ENCODE measurements around the gene ZNF181. TPM values are rescaled to one million over a fixed set of nuclear protein-coding genes. Genes with fewer than 3 reads are reported as not detected.

ZNF181 gene
- total RNA-seq, 1 experiment from 2014 or later = 11.5 TPM

DNA sequence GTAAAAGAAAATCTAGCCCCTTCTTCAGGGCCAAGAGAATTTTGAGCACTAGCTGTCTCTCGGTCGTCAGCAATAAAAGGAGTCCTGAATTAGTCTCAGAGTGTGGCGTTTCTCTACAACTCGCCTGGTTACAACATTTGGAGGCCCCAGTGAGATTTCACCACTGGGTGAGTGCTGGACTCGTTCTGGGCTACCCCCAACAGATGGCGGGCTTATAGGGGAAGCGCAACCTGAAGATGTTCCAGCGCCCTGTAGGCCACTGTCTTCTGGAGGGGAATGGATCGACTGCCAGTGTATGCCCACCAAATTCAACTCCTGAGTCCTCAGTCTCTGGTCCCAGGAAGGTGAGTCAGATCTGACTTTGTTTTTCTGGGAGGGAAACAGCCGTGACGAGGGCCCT, 11.7 kb upstream of the ZNF181 start:
- intact Hi-C loops (cut with micrococcal nuclease; ENCODE audit: unreplicated experiment) (no loop called here), in situ Hi-C loops (cut with HindIII; ENCODE audit: low pct_unique_long_range_greater_than_20kb, low sequenced_read_pairs) (no loop called here)
- no peaks in the 10 kb centered on the region for H3K4me1 ChIP-seq (ENCODE audit: control insufficient read depth, insufficient read depth, low read length)
- ChIA-PET POLR2A (no interaction called here), CTCF (no interaction called here)
- no peak overlapping the region for H3K4me3 ChIP-seq (ENCODE audit: low read depth in 2 of 2, low read length in 2 of 2)
- no peak for TF ChIP-seq TCF7L2 (IDR thresholded peaks at IDR 0.05; ENCODE audit: low read depth, low read length)
- TF ChIP-seq, protein P1, sequence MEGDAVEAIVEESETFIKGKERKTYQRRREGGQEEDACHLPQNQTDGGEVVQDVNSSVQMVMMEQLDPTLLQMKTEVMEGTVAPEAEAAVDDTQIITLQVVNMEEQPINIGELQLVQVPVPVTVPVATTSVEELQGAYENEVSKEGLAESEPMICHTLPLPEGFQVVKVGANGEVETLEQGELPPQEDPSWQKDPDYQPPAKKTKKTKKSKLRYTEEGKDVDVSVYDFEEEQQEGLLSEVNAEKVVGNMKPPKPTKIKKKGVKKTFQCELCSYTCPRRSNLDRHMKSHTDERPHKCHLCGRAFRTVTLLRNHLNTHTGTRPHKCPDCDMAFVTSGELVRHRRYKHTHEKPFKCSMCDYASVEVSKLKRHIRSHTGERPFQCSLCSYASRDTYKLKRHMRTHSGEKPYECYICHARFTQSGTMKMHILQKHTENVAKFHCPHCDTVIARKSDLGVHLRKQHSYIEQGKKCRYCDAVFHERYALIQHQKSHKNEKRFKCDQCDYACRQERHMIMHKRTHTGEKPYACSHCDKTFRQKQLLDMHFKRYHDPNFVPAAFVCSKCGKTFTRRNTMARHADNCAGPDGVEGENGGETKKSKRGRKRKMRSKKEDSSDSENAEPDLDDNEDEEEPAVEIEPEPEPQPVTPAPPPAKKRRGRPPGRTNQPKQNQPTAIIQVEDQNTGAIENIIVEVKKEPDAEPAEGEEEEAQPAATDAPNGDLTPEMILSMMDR (IDR thresholded peaks at IDR 0.05) = no peak
- TF ChIP-seq SIN3A (IDR thresholded peaks at IDR 0.05; ENCODE audit: borderline replicate concordance, insufficient read depth, low read depth, low read length) = no peak
- no peak for TF ChIP-seq POLR2AphosphoS5 (IDR thresholded peaks at IDR 0.05; ENCODE audit: low read depth, low read length)
- TF ChIP-seq, protein P2, sequence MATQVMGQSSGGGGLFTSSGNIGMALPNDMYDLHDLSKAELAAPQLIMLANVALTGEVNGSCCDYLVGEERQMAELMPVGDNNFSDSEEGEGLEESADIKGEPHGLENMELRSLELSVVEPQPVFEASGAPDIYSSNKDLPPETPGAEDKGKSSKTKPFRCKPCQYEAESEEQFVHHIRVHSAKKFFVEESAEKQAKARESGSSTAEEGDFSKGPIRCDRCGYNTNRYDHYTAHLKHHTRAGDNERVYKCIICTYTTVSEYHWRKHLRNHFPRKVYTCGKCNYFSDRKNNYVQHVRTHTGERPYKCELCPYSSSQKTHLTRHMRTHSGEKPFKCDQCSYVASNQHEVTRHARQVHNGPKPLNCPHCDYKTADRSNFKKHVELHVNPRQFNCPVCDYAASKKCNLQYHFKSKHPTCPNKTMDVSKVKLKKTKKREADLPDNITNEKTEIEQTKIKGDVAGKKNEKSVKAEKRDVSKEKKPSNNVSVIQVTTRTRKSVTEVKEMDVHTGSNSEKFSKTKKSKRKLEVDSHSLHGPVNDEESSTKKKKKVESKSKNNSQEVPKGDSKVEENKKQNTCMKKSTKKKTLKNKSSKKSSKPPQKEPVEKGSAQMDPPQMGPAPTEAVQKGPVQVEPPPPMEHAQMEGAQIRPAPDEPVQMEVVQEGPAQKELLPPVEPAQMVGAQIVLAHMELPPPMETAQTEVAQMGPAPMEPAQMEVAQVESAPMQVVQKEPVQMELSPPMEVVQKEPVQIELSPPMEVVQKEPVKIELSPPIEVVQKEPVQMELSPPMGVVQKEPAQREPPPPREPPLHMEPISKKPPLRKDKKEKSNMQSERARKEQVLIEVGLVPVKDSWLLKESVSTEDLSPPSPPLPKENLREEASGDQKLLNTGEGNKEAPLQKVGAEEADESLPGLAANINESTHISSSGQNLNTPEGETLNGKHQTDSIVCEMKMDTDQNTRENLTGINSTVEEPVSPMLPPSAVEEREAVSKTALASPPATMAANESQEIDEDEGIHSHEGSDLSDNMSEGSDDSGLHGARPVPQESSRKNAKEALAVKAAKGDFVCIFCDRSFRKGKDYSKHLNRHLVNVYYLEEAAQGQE (IDR thresholded peaks at IDR 0.05; ENCODE audit: insufficient read depth in 1 of 2, low read depth in 2 of 2, low read length in 1 of 2) = no peak
- H3K27me3 ChIP-seq (ENCODE audit: control insufficient read depth, insufficient read depth, low read length) = 0 out of 2 replicates have a peak, but pooled peaks cover 5% of the 10 kb centered on the region
- ATAC-seq (peak; percentile 75), DNase-seq (ENCODE audit: low read depth, low spot score) (no peak)
- no peak overlapping the region for H3K27ac ChIP-seq (ENCODE audit: low read length)
- no peaks in the 10 kb centered on the region for H3K9me3 ChIP-seq (ENCODE audit: control insufficient read depth, insufficient read depth, low read depth, low read length)
- no TSS peak for BruUV-seq (replicated peaks)
- H3K36me3 ChIP-seq (ENCODE audit: control insufficient read depth, insufficient read depth, low read length) = no peaks in the 10 kb centered on the region

DNA sequence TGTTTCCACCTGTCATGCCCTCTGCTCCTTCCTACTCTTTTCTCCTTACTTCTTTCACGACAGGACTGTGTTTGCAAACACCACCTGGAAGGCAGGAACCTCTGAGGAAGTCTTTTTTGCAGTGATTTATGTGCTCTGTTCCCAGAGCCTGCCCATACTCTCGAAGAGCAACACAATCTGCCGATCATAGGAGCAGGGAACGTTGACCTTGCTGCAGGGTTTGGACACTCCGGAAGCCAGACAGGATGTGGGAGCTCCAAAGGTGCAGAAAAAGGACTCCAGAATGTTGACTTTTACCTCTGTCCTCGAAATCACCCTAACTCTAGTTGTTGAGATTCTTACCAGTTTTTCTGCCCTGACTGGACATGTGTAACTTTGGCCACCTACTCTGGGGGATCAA, 8.6 kb upstream of the ZNF181 start:
- DNase-seq (ENCODE audit: low read depth, low spot score) (no peak), ATAC-seq (no peak)
- TF ChIP-seq TCF7L2 (IDR thresholded peaks at IDR 0.05; ENCODE audit: low read depth, low read length) (no peak), SIN3A (IDR thresholded peaks at IDR 0.05; ENCODE audit: borderline replicate concordance, insufficient read depth, low read depth, low read length) (no peak), POLR2AphosphoS5 (IDR thresholded peaks at IDR 0.05; ENCODE audit: low read depth, low read length) (no peak)
- TF ChIP-seq, protein P1 (IDR thresholded peaks at IDR 0.05) = no peak
- TF ChIP-seq, protein P2 (IDR thresholded peaks at IDR 0.05; ENCODE audit: insufficient read depth in 1 of 2, low read depth in 2 of 2, low read length in 1 of 2) = no peak
- H3K27me3 ChIP-seq (ENCODE audit: control insufficient read depth, insufficient read depth, low read length) = 0 out of 2 replicates have a peak, but pooled peaks cover 2% of the 10 kb centered on the region
- POLR2A ChIA-PET = no interaction called here
- in situ Hi-C loops (cut with HindIII; ENCODE audit: low pct_unique_long_range_greater_than_20kb, low sequenced_read_pairs) = no loop called here
- intact Hi-C loops (cut with micrococcal nuclease; ENCODE audit: unreplicated experiment) = no loop called here
- CTCF ChIA-PET = no interaction called here
- no peaks in the 10 kb centered on the region for H3K9me3 ChIP-seq (ENCODE audit: control insufficient read depth, insufficient read depth, low read depth, low read length)
- no peak overlapping the region for H3K4me3 ChIP-seq (ENCODE audit: low read depth in 2 of 2, low read length in 2 of 2)
- no peak overlapping the region for H3K27ac ChIP-seq (ENCODE audit: low read length)
- H3K36me3 ChIP-seq (ENCODE audit: control insufficient read depth, insufficient read depth, low read length) = no peaks in the 10 kb centered on the region
- BruUV-seq (replicated peaks) = no TSS peak
- no peaks in the 10 kb centered on the region for H3K4me1 ChIP-seq (ENCODE audit: control insufficient read depth, insufficient read depth, low read length)
